ENCODE data around the gene ZNF26. TPM values are rescaled to one million over a fixed set of nuclear protein-coding genes. Genes with fewer than 3 reads are reported as not detected.
"Not testable (repeated sequence)": the region's sequence is repeated elsewhere in the genome, so short reads cannot be mapped to it uniquely, and the experiment has no call there.

Gene ZNF26
- total RNA-seq, 1 experiment from 2014 or later, result 22.1 TPM

DNA sequence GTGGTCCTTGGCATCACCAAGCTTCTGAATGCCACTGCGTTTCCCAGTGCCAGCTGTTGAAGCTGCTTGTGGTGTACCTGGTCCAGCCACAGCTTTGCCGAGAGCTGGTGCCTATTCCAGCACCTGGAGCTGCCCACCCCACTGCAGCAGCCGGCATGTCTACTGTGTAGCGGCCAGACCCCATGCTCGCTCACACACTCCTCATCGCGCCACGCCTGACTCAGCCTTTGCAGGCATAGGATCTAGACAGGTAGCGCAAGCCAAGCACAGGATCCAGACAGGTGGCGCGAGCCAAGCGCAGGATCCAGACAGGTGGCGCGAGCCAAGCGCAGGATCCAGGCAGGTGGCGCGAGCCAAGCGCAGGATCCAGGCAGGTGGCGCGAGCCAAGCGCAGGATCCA is 18.4 kb upstream of the ZNF26 start:
- ATAC-seq (no peak), DNase-seq (ENCODE audit: low read depth, low spot score) (no peak)
- Histone ChIP-seq H3K4me1 (ENCODE audit: control insufficient read depth, insufficient read depth, low read length) (no peaks in the 10 kb centered on the region), H3K4me3 (ENCODE audit: low read depth in 2 of 2, low read length in 2 of 2) (no peak overlapping the region), H3K27ac (ENCODE audit: low read length) (no peak overlapping the region), H3K27me3 (ENCODE audit: control insufficient read depth, insufficient read depth, low read length) (no peaks in the 10 kb centered on the region), H3K36me3 (ENCODE audit: control insufficient read depth, insufficient read depth, low read length) (no peaks in the 10 kb centered on the region), H3K9me3 (ENCODE audit: control insufficient read depth, insufficient read depth, low read depth, low read length) (peaks cover 13% of the 10 kb centered on the region)
- intact Hi-C loops (cut with micrococcal nuclease; ENCODE audit: unreplicated experiment), result no loop called here
- ChIA-PET CTCF (no interaction called here), POLR2A (no interaction called here)
- in situ Hi-C loops (cut with HindIII; ENCODE audit: low pct_unique_long_range_greater_than_20kb, low sequenced_read_pairs), result no loop called here
- BruUV-seq (replicated peaks), result no TSS peak
- TF ChIP-seq, protein P1, sequence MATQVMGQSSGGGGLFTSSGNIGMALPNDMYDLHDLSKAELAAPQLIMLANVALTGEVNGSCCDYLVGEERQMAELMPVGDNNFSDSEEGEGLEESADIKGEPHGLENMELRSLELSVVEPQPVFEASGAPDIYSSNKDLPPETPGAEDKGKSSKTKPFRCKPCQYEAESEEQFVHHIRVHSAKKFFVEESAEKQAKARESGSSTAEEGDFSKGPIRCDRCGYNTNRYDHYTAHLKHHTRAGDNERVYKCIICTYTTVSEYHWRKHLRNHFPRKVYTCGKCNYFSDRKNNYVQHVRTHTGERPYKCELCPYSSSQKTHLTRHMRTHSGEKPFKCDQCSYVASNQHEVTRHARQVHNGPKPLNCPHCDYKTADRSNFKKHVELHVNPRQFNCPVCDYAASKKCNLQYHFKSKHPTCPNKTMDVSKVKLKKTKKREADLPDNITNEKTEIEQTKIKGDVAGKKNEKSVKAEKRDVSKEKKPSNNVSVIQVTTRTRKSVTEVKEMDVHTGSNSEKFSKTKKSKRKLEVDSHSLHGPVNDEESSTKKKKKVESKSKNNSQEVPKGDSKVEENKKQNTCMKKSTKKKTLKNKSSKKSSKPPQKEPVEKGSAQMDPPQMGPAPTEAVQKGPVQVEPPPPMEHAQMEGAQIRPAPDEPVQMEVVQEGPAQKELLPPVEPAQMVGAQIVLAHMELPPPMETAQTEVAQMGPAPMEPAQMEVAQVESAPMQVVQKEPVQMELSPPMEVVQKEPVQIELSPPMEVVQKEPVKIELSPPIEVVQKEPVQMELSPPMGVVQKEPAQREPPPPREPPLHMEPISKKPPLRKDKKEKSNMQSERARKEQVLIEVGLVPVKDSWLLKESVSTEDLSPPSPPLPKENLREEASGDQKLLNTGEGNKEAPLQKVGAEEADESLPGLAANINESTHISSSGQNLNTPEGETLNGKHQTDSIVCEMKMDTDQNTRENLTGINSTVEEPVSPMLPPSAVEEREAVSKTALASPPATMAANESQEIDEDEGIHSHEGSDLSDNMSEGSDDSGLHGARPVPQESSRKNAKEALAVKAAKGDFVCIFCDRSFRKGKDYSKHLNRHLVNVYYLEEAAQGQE (IDR thresholded peaks at IDR 0.05; ENCODE audit: insufficient read depth in 1 of 2, low read depth in 2 of 2, low read length in 1 of 2), result no peak
- TF ChIP-seq, protein P2, sequence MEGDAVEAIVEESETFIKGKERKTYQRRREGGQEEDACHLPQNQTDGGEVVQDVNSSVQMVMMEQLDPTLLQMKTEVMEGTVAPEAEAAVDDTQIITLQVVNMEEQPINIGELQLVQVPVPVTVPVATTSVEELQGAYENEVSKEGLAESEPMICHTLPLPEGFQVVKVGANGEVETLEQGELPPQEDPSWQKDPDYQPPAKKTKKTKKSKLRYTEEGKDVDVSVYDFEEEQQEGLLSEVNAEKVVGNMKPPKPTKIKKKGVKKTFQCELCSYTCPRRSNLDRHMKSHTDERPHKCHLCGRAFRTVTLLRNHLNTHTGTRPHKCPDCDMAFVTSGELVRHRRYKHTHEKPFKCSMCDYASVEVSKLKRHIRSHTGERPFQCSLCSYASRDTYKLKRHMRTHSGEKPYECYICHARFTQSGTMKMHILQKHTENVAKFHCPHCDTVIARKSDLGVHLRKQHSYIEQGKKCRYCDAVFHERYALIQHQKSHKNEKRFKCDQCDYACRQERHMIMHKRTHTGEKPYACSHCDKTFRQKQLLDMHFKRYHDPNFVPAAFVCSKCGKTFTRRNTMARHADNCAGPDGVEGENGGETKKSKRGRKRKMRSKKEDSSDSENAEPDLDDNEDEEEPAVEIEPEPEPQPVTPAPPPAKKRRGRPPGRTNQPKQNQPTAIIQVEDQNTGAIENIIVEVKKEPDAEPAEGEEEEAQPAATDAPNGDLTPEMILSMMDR (IDR thresholded peaks at IDR 0.05), result no peak
- no peak for TF ChIP-seq POLR2AphosphoS5 (IDR thresholded peaks at IDR 0.05; ENCODE audit: low read depth, low read length)

DNA sequence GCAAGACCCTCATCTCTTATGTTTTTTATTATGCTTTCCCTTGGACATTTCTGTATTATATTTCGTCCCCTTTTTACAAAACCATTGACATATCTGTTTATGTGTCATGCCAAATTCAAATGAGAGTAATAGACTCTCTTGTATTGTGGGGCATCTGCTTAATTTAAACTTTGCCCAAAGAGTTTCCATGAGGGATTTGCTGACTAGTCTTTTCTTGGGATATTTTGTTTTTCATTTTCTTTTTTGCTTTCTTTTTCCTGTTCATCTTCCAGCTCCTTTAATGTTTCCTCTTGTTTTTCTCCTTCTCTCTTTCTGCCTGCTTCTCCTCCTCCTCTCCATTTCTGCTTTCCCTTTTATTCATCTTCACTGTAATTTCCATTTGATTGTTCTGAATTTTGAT is 13.8 kb upstream of the ZNF26 start:
- DNase-seq (ENCODE audit: low read depth, low spot score) (no peak), ATAC-seq (no peak)
- no TSS peak for BruUV-seq (replicated peaks)
- H3K27ac ChIP-seq (ENCODE audit: low read length), result no peak overlapping the region
- no peaks in the 10 kb centered on the region for H3K36me3 ChIP-seq (ENCODE audit: control insufficient read depth, insufficient read depth, low read length)
- peaks cover 3% of the 10 kb centered on the region for H3K9me3 ChIP-seq (ENCODE audit: control insufficient read depth, insufficient read depth, low read depth, low read length)
- in situ Hi-C loops (cut with HindIII; ENCODE audit: low pct_unique_long_range_greater_than_20kb, low sequenced_read_pairs) (no loop called here), intact Hi-C loops (cut with micrococcal nuclease; ENCODE audit: unreplicated experiment) (no loop called here)
- H3K27me3 ChIP-seq (ENCODE audit: control insufficient read depth, insufficient read depth, low read length), result no peaks in the 10 kb centered on the region
- H3K4me3 ChIP-seq (ENCODE audit: low read depth in 2 of 2, low read length in 2 of 2), result no peak overlapping the region
- H3K4me1 ChIP-seq (ENCODE audit: control insufficient read depth, insufficient read depth, low read length), result no peaks in the 10 kb centered on the region
- ChIA-PET CTCF (no interaction called here), POLR2A (no interaction called here)
- TF ChIP-seq, protein P2 (IDR thresholded peaks at IDR 0.05), result no peak
- TF ChIP-seq SIN3A (IDR thresholded peaks at IDR 0.05; ENCODE audit: borderline replicate concordance, insufficient read depth, low read depth, low read length) (no peak), POLR2AphosphoS5 (IDR thresholded peaks at IDR 0.05; ENCODE audit: low read depth, low read length) (no peak), TCF7L2 (IDR thresholded peaks at IDR 0.05; ENCODE audit: low read depth, low read length) (no peak)
- TF ChIP-seq, protein P1 (IDR thresholded peaks at IDR 0.05; ENCODE audit: insufficient read depth in 1 of 2, low read depth in 2 of 2, low read length in 1 of 2), result no peak

DNA sequence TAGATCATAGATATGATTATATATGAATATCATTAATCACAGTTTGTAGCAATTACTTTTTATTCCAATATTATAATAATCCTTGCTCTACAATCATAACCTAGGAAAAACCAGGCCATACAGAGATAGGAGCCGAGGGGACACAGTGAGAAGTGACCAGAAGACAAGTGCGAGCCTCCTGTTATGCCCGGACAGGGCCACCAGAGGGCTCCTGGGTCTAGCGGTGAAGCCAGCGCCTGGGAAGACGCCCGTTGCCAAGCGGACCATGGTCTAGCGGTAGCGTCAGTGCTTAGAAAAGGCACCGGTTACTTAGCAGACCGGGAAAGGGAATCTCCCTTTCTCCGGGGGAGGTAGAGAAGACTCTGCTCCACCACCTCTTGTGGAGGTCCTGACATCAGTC is 9.3 kb upstream of the ZNF26 start:
- H3K36me3 ChIP-seq (ENCODE audit: control insufficient read depth, insufficient read depth, low read length); POLR2A ChIA-PET; BruUV-seq (replicated peaks); in situ Hi-C loops (cut with HindIII; ENCODE audit: low pct_unique_long_range_greater_than_20kb, low sequenced_read_pairs); intact Hi-C loops (cut with micrococcal nuclease; ENCODE audit: unreplicated experiment); ATAC-seq; DNase-seq (ENCODE audit: low read depth, low spot score); H3K4me3 ChIP-seq (ENCODE audit: low read depth in 2 of 2, low read length in 2 of 2); H3K4me1 ChIP-seq (ENCODE audit: control insufficient read depth, insufficient read depth, low read length); H3K27ac ChIP-seq (ENCODE audit: low read length); H3K9me3 ChIP-seq (ENCODE audit: control insufficient read depth, insufficient read depth, low read depth, low read length); H3K27me3 ChIP-seq (ENCODE audit: control insufficient read depth, insufficient read depth, low read length): not testable (repeated sequence)
- CTCF ChIA-PET, result interaction anchor here (0.6 kb wide), 1 partner anchor 20 kb away, joined by 5 read pairs; no protein-coding TSS in a partner anchor
